ENCODE data around the gene GPC5. TPM values are rescaled to one million over a fixed set of nuclear protein-coding genes. Genes with fewer than 3 reads are reported as not detected.
"Not testable (repeated sequence)": the region's sequence is repeated elsewhere in the genome, so short reads cannot be mapped to it uniquely, and the experiment has no call there.

GPC5 gene
- total and polyA plus RNA-seq, 3 experiments from 2014 or later, result 0.08 to 0.39 (median 0.13) TPM

DNA sequence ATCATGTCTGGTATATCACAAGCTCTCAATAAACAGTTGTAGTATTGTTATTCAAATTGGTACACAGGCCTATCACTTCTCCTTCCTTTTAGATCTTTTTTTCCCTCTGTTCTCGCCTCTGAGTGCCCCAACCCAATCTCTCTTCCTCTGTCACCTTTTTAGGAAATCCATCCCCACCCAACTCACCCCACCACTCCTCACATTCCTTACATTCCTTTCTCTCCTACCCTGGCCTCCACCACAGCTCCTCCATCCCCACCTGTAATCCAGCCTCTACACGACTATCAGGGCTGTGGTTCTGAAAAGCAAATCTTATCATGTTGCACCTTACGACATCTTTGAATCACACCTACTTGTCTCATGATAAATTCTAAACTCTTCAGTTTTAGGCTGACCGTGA lies 1282.8 kb downstream of the GPC5 start:
- Histone ChIP-seq H3K4me3 (ENCODE audit: low read length) (no peak overlapping the region), H3K27ac (ENCODE audit: low read depth, low read length) (no peak overlapping the region), H3K4me1 (ENCODE audit: insufficient read depth, low read length) (no peaks in the 10 kb centered on the region), H3K9me3 (ENCODE audit: low read length) (no peaks in the 10 kb centered on the region), H3K36me3 (ENCODE audit: insufficient read depth, low read length) (no peaks in the 10 kb centered on the region), H3K27me3 (ENCODE audit: insufficient read depth, low read length, poor library complexity, severe bottlenecking) (no peaks in the 10 kb centered on the region)
- POLR2A ChIA-PET, result no interaction called here
- no peak overlapping the region for H3K4me3 Mint-ChIP-seq
- H3K4me1 Mint-ChIP-seq, result no peaks in the 10 kb centered on the region
- CTCF ChIA-PET, result no interaction called here
- no peaks in the 10 kb centered on the region for H3K36me3 Mint-ChIP-seq
- H3K27me3 Mint-ChIP-seq, result no peaks in the 10 kb centered on the region
- H3K27ac Mint-ChIP-seq, result no peak overlapping the region
- DNase-seq, result no peak
- H3K9me3 Mint-ChIP-seq, result peaks cover 0 to 19% (median 2%) of the 10 kb centered on the region in 5 donors

DNA sequence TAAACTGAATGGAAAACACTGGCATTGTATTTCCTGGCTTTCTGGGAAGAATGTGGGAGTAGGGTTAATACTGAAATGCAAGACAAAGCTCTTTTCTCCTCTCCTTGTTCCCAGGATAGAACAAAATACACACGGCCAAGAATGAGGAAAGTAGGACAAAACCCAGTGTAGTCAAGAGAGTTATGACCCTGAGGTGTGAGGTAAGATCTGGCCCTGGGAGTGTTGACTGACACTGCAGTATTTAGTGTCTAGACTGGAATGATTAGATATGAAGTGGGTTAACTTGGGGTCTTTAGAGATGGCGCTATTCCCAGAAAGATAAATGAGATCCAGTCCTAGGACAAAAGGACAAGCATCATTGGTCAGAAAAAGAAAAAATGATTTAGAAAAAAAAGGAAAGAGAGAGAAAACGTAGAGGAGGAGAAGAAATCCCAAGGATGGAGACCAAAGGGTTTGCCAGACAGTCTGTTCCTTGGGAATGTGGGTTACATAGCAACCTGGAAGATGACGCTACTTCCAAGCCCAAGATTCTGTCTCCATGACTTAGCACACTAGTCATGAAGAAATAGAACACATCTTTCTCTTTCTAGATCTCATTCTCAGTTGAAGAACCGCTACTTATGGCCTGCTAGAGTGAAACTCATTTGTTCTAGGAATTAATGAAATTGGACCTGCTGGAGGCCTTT lies 1284.6 kb downstream of the GPC5 start:
- Histone ChIP-seq H3K36me3 (ENCODE audit: insufficient read depth, low read length) (no peaks in the 10 kb centered on the region), H3K4me3 (ENCODE audit: low read length) (no peak overlapping the region), H3K27ac (ENCODE audit: low read depth, low read length) (no peak overlapping the region), H3K4me1 (ENCODE audit: insufficient read depth, low read length) (no peaks in the 10 kb centered on the region), H3K9me3 (ENCODE audit: low read length) (no peaks in the 10 kb centered on the region), H3K27me3 (ENCODE audit: insufficient read depth, low read length, poor library complexity, severe bottlenecking) (no peaks in the 10 kb centered on the region)
- no peak for DNase-seq
- POLR2A ChIA-PET, result no interaction called here
- Mint-ChIP-seq H3K36me3 (no peaks in the 10 kb centered on the region), H3K9me3 (peaks cover 0 to 14% (median 2%) of the 10 kb centered on the region in 5 donors), H3K4me3 (no peak overlapping the region), H3K27ac (no peak overlapping the region), H3K27me3 (no peaks in the 10 kb centered on the region), H3K4me1 (no peaks in the 10 kb centered on the region)
- CTCF ChIA-PET, result no interaction called here

DNA sequence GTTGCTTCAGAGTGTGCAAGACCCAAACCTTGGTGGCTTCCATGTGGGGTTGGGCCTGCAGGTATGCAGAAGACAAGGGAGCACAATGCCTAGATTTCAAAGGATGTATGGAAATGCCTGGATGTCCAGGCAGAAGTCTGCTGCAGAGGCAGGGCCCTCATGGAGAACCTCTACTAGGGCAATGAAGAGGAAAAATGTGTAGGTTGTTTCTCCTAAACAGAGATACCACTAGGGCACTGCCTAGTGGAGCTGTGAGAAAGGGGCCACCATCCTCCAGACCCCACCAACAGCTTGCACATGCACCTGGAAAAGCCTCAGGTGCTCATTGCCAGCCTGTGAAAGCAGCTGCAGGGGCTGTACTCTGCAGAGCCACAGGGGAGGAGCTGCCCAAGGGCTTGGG lies 1295.6 kb downstream of the GPC5 start:
- no peak overlapping the region for H3K27ac Mint-ChIP-seq

DNA sequence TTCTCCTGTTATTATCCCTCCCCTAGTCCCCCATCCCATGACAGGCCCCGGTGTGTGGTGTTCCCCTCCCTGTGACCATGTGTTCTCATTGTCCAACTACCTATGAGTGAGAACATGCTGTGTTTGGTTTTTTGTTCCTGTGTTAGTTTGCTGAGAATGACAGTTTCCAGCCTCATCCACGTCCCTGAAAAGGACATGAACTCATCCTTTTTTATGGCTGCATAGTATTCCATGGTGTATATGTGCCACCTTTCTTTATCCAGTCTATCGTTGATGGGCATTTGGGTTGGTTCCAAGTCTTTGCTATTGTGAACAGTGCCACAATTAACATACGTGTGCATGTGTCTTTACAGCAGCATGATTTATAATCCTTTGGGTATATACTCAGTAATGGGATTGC lies 1297.4 kb downstream of the GPC5 start:
- H3K27me3 Mint-ChIP-seq; H3K27ac Mint-ChIP-seq; DNase-seq; H3K36me3 ChIP-seq (ENCODE audit: insufficient read depth, low read length); H3K27me3 ChIP-seq (ENCODE audit: insufficient read depth, low read length, poor library complexity, severe bottlenecking); H3K4me3 Mint-ChIP-seq; H3K4me1 ChIP-seq (ENCODE audit: insufficient read depth, low read length); H3K27ac ChIP-seq (ENCODE audit: low read depth, low read length); POLR2A ChIA-PET; H3K4me1 Mint-ChIP-seq; H3K9me3 ChIP-seq (ENCODE audit: low read length); H3K36me3 Mint-ChIP-seq; CTCF ChIA-PET; H3K4me3 ChIP-seq (ENCODE audit: low read length): not testable (repeated sequence)
- peaks cover 10 to 35% (median 17%) of the 10 kb centered on the region in 5 donors for H3K9me3 Mint-ChIP-seq

More for the DNA sequence above, 1295.6 kb downstream of the GPC5 start:
- ChIA-PET CTCF (no interaction called here), POLR2A (no interaction called here)
- H3K4me3 ChIP-seq (ENCODE audit: low read length), result no peak overlapping the region
- no peaks in the 10 kb centered on the region for H3K4me1 Mint-ChIP-seq
- no peak for DNase-seq
- H3K36me3 ChIP-seq (ENCODE audit: insufficient read depth, low read length), result no peaks in the 10 kb centered on the region
- no peaks in the 10 kb centered on the region for H3K4me1 ChIP-seq (ENCODE audit: insufficient read depth, low read length)
- H3K27me3 ChIP-seq (ENCODE audit: insufficient read depth, low read length, poor library complexity, severe bottlenecking), result no peaks in the 10 kb centered on the region
- peaks cover 4% of the 10 kb centered on the region for H3K9me3 ChIP-seq (ENCODE audit: low read length)
- H3K9me3 Mint-ChIP-seq, result peaks cover 9 to 24% (median 12%) of the 10 kb centered on the region in 5 donors
- H3K27me3 Mint-ChIP-seq, result no peaks in the 10 kb centered on the region
- H3K36me3 Mint-ChIP-seq, result no peaks in the 10 kb centered on the region
- no peak overlapping the region for H3K4me3 Mint-ChIP-seq
- no peak overlapping the region for H3K27ac ChIP-seq (ENCODE audit: low read depth, low read length)

DNA sequence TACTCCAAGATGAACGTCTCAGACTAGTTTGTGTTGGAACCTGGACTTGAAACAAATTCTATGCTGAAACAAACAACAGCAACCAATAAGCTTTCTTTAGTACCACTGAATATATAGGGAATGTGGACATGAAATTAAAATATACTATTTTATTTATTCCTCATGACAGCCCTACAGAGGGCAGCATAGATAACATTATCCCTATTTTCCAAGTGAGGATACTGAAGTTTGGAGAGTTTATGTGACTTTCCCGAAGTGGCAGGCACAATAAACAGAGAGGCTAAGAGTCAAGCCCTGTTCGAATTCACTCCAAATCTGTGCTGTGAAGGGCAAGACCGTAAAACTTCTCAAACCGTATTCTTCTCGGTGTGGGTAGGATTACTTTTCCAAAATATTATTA lies 1318.3 kb downstream of the GPC5 start:
- DNase-seq, result no peak
- Mint-ChIP-seq H3K4me1 (no peaks in the 10 kb centered on the region), H3K27me3 (no peaks in the 10 kb centered on the region), H3K4me3 (no peak overlapping the region), H3K9me3 (peaks cover 0 to 16% (median 4%) of the 10 kb centered on the region in 5 donors), H3K36me3 (no peaks in the 10 kb centered on the region), H3K27ac (no peak overlapping the region)
- H3K36me3 ChIP-seq (ENCODE audit: insufficient read depth, low read length), result no peaks in the 10 kb centered on the region
- no peaks in the 10 kb centered on the region for H3K27me3 ChIP-seq (ENCODE audit: insufficient read depth, low read length, poor library complexity, severe bottlenecking)
- no peaks in the 10 kb centered on the region for H3K4me1 ChIP-seq (ENCODE audit: insufficient read depth, low read length)
- no peak overlapping the region for H3K27ac ChIP-seq (ENCODE audit: low read depth, low read length)
- ChIA-PET CTCF (no interaction called here), POLR2A (no interaction called here)
- no peak overlapping the region for H3K4me3 ChIP-seq (ENCODE audit: low read length)
- no peaks in the 10 kb centered on the region for H3K9me3 ChIP-seq (ENCODE audit: low read length)

DNA sequence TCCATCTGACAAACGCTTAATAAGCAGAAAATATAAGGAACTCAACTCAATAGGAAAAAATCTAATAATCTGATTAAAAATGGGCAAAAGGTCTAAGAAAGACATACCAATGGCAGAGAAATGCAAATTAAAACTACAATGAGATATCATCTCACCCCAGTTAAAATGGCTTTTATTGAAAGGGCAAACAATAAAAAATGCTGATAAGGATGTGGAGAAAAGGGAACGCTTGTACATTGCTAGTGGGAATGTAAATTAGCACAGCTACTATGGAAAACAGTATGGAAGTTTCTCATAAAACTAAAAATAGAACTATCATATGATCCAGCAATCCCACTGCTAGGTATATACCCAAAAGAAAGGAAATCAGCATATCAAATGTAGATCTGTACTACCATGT lies 1319.4 kb downstream of the GPC5 start:
- no peak for DNase-seq
- ChIA-PET POLR2A (no interaction called here), CTCF (no interaction called here)
- H3K4me1 Mint-ChIP-seq, result no peaks in the 10 kb centered on the region
- H3K9me3 Mint-ChIP-seq, result peaks cover 0 to 16% (median 4%) of the 10 kb centered on the region in 5 donors
- Histone ChIP-seq H3K4me1 (ENCODE audit: insufficient read depth, low read length) (no peaks in the 10 kb centered on the region), H3K36me3 (ENCODE audit: insufficient read depth, low read length) (no peaks in the 10 kb centered on the region), H3K27ac (ENCODE audit: low read depth, low read length) (no peak overlapping the region), H3K4me3 (ENCODE audit: low read length) (no peak overlapping the region), H3K27me3 (ENCODE audit: insufficient read depth, low read length, poor library complexity, severe bottlenecking) (no peaks in the 10 kb centered on the region), H3K9me3 (ENCODE audit: low read length) (no peaks in the 10 kb centered on the region)
- no peak overlapping the region for H3K4me3 Mint-ChIP-seq
- H3K27ac Mint-ChIP-seq, result no peak overlapping the region
- no peaks in the 10 kb centered on the region for H3K27me3 Mint-ChIP-seq
- no peaks in the 10 kb centered on the region for H3K36me3 Mint-ChIP-seq

DNA sequence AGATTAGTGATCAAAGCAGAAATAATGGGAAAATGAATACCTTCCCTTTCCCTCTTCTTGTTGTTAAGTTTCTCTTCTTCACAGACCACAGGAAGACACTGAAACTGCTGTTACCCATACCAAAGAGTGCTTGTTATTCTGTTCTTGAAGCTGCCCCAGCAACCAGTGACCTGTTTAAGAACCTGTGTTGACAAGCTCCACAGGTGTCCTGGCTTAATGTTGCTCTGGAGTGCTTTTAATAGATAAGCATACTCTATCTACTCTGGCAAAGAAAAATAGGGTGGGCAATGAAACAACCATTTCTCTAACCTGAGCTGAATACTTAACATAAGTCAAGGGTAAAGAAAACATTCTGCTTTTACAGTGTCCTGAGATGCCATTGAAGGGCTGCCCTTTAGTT lies 1321.4 kb downstream of the GPC5 start:
- Mint-ChIP-seq H3K4me3 (no peak overlapping the region), H3K27me3 (no peaks in the 10 kb centered on the region), H3K9me3 (peaks cover 0 to 15% (median 2%) of the 10 kb centered on the region in 5 donors), H3K4me1 (no peaks in the 10 kb centered on the region), H3K36me3 (no peaks in the 10 kb centered on the region), H3K27ac (no peak overlapping the region)
- no peaks in the 10 kb centered on the region for H3K36me3 ChIP-seq (ENCODE audit: insufficient read depth, low read length)
- POLR2A ChIA-PET, result no interaction called here
- no peak overlapping the region for H3K27ac ChIP-seq (ENCODE audit: low read depth, low read length)
- H3K4me3 ChIP-seq (ENCODE audit: low read length), result no peak overlapping the region
- CTCF ChIA-PET, result no interaction called here
- H3K27me3 ChIP-seq (ENCODE audit: insufficient read depth, low read length, poor library complexity, severe bottlenecking), result no peaks in the 10 kb centered on the region
- no peaks in the 10 kb centered on the region for H3K9me3 ChIP-seq (ENCODE audit: low read length)
- H3K4me1 ChIP-seq (ENCODE audit: insufficient read depth, low read length), result no peaks in the 10 kb centered on the region
- no peak for DNase-seq

DNA sequence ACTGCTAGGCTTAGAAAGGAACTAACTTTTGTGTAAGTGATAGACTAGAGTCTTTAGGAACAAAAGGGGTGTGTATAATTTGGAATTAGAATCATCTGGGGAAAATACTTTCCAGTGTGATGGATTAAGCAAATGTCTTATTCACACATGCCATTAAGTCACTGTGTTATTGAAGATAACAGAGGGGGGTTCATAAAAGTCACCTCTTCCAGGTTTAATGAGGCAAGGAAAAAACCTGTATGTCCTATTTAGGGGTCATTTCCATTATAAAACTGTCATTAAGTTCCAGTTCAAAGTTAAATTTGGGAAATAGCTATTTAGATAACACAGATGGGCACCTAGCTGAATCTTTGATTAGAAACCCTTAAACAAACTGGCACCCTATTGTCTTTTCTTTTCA lies 1323.2 kb downstream of the GPC5 start:
- Histone ChIP-seq H3K4me1 (ENCODE audit: insufficient read depth, low read length) (no peaks in the 10 kb centered on the region), H3K4me3 (ENCODE audit: low read length) (no peak overlapping the region), H3K27me3 (ENCODE audit: insufficient read depth, low read length, poor library complexity, severe bottlenecking) (no peaks in the 10 kb centered on the region), H3K9me3 (ENCODE audit: low read length) (no peaks in the 10 kb centered on the region), H3K36me3 (ENCODE audit: insufficient read depth, low read length) (no peaks in the 10 kb centered on the region), H3K27ac (ENCODE audit: low read depth, low read length) (no peak overlapping the region)
- peaks cover 0 to 27% (median 2%) of the 10 kb centered on the region in 5 donors for H3K9me3 Mint-ChIP-seq
- no peaks in the 10 kb centered on the region for H3K4me1 Mint-ChIP-seq
- no peak for DNase-seq
- ChIA-PET POLR2A (no interaction called here), CTCF (no interaction called here)
- no peak overlapping the region for H3K27ac Mint-ChIP-seq
- no peaks in the 10 kb centered on the region for H3K36me3 Mint-ChIP-seq
- no peak overlapping the region for H3K4me3 Mint-ChIP-seq
- H3K27me3 Mint-ChIP-seq, result no peaks in the 10 kb centered on the region

DNA sequence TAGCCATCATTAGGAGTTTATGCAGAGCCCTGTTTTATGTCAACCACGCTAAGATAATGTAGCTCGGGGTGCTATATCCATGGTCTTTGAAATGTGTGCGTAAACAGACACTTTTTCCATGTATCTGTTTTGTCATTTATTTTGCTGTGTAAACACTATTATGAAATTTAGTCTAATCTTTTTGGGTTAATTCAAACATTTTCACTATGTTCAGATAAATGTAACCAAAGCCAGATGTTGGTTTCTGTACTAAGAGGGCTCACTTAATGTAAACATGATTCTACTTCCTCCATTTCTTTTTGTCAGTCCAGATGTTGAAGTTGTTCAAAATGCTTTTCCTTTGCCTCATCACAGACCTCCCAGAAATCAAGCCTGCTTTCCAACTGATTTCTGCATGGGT lies 1328.7 kb downstream of the GPC5 start:
- ChIA-PET CTCF (no interaction called here), POLR2A (no interaction called here)
- H3K27ac Mint-ChIP-seq, result no peak overlapping the region
- no peaks in the 10 kb centered on the region for H3K4me1 Mint-ChIP-seq
- no peaks in the 10 kb centered on the region for H3K36me3 Mint-ChIP-seq
- no peaks in the 10 kb centered on the region for H3K27me3 Mint-ChIP-seq
- H3K27ac ChIP-seq (ENCODE audit: low read depth, low read length), result no peak overlapping the region
- no peaks in the 10 kb centered on the region for H3K36me3 ChIP-seq (ENCODE audit: insufficient read depth, low read length)
- H3K9me3 Mint-ChIP-seq, result peaks cover 0 to 26% (median 2%) of the 10 kb centered on the region in 5 donors
- H3K4me3 ChIP-seq (ENCODE audit: low read length), result no peak overlapping the region
- H3K9me3 ChIP-seq (ENCODE audit: low read length), result no peaks in the 10 kb centered on the region
- no peaks in the 10 kb centered on the region for H3K4me1 ChIP-seq (ENCODE audit: insufficient read depth, low read length)
- H3K4me3 Mint-ChIP-seq, result no peak overlapping the region
- no peak for DNase-seq
- no peaks in the 10 kb centered on the region for H3K27me3 ChIP-seq (ENCODE audit: insufficient read depth, low read length, poor library complexity, severe bottlenecking)
